Activated B cell treated with CpG ODN at 0.5 μM for 24 hours (primary cell): ENCODE data around the gene HMGCR. TPM values are rescaled to one million over a fixed set of nuclear protein-coding genes. Genes with fewer than 3 reads are reported as not detected.

Source experiments
- ATAC-seq: fragments of 200-7000 bp; cut with Tn5 transposase; one replicate; pipeline ENCODE4 v1.10.0; 2021; ENCODE audit warnings: low read depth, mild to moderate bottlenecking, moderate library complexity
- CTCF ChIA-PET: fragments of 350-600 bp; sonication (Branson Sonifier 250); formaldehyde crosslinking; loops from one replicate; lab custom pipeline; 2021; ENCODE audit warnings: antibody characterized with exemption; lab: Charles Lee
- POLR2A ChIA-PET: fragments of 350-600 bp; sonication (Branson Sonifier 250); formaldehyde crosslinking; loops from one replicate; lab custom pipeline; 2021; ENCODE audit warnings: antibody characterized with exemption; lab: Charles Lee
- DNase-seq: peaks from one replicate; pipeline ENCODE4 v3.0.0; 2022
- H3K27ac Mint-ChIP-seq: one replicate; pipeline ENCODE4 v1.8.0; 2020; ENCODE audit warnings: mixed read lengths
- H3K27me3 Mint-ChIP-seq: one replicate; pipeline ENCODE4 v1.8.0; 2021; ENCODE audit warnings: mixed read lengths
- H3K36me3 Mint-ChIP-seq: one replicate; pipeline ENCODE4 v1.8.0; 2021; ENCODE audit warnings: low read depth, mixed read lengths
- H3K4me1 Mint-ChIP-seq: one replicate; pipeline ENCODE4 v1.8.0; 2021; ENCODE audit warnings: mixed read lengths
- H3K4me3 Mint-ChIP-seq: one replicate; pipeline ENCODE4 v1.8.0; 2020; ENCODE audit warnings: mild to moderate bottlenecking, mixed read lengths
- H3K9me3 Mint-ChIP-seq: one replicate; pipeline ENCODE4 v1.8.0; 2020; ENCODE audit warnings: mixed read lengths
- intact Hi-C: fragments of 100-400 bp; cut with micrococcal nuclease; formaldehyde crosslinking; loops from one replicate; pipeline ENCODE4 v1.15.1; 2024
- total RNA-seq: library from RNA; stranded (reverse); gene quantifications from 2 replicates; pipeline ENCODE4 v1.2.3, GENCODE V29; 2022
- TF ChIP-seq, protein P1 (sequence below): fragments of 200-600 bp; IDR thresholded peaks from one replicate; pipeline ENCODE4 v1.8.0; 2022; ENCODE audit warnings: antibody characterized with exemption, mild to moderate bottlenecking

The HMGCR gene
- total RNA-seq, 1 donor from 2014 or later = 131 TPM

DNA sequence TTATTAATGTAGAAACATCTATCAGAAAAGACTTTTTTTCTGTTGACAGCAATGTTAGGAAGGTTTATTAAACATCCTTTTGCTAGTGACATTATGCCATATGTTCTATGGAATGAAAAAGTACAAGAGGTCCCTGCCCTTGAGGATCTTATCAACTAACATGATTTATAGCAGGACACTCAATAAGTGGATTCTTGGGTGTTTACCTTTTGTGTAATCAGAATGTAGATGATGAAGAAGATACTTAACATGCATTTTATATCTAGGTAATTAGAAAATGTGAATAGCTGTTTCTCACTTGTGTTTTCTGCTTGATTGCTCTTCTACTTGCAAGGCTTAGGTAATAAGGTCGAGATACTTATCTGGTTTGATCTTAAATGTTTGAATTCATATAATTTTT, 4.9 kb downstream of the HMGCR start:
- ATAC-seq (no peak), DNase-seq (no peak)
- ChIA-PET POLR2A (no interaction called here), CTCF (interaction anchor here (0.7 kb wide), 1 partner anchor 105 kb away, joined by 3 read pairs; the partner anchor contains the start of gene ANKRD31)
- no peaks in the 10 kb centered on the region for H3K27me3 Mint-ChIP-seq
- no peaks in the 10 kb centered on the region for H3K9me3 Mint-ChIP-seq
- TF ChIP-seq, protein P1, sequence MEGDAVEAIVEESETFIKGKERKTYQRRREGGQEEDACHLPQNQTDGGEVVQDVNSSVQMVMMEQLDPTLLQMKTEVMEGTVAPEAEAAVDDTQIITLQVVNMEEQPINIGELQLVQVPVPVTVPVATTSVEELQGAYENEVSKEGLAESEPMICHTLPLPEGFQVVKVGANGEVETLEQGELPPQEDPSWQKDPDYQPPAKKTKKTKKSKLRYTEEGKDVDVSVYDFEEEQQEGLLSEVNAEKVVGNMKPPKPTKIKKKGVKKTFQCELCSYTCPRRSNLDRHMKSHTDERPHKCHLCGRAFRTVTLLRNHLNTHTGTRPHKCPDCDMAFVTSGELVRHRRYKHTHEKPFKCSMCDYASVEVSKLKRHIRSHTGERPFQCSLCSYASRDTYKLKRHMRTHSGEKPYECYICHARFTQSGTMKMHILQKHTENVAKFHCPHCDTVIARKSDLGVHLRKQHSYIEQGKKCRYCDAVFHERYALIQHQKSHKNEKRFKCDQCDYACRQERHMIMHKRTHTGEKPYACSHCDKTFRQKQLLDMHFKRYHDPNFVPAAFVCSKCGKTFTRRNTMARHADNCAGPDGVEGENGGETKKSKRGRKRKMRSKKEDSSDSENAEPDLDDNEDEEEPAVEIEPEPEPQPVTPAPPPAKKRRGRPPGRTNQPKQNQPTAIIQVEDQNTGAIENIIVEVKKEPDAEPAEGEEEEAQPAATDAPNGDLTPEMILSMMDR = no peak
- H3K4me3 Mint-ChIP-seq = no peak overlapping the region
- no peak overlapping the region for H3K27ac Mint-ChIP-seq
- intact Hi-C loops = no loop called here
- H3K36me3 Mint-ChIP-seq = peaks cover 60% of the 10 kb centered on the region
- H3K4me1 Mint-ChIP-seq = peaks cover 33% of the 10 kb centered on the region

DNA sequence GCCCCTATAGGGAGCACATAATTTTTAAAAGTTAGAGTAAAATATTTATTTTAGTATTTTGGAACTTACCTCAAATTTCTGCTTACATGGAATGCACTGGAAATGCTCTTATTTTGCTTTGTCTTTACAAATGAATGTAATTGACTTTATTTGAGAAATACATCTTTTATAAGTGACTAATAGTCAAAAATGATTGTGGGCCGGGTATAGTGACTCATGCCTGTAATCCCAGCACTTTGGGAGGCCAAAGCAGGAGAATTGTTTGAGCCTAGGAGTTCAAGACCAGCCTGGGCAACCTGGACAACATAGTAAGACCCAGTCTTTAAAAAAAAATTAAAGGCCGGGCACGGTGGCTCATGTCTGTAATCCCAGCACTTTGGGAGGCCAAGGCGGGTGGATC, 5.8 kb downstream of the HMGCR start:
- TF ChIP-seq, protein P1 = no peak
- peaks cover 64% of the 10 kb centered on the region for H3K36me3 Mint-ChIP-seq
- H3K27me3 Mint-ChIP-seq = no peaks in the 10 kb centered on the region
- H3K9me3 Mint-ChIP-seq = no peaks in the 10 kb centered on the region
- POLR2A ChIA-PET = no interaction called here
- intact Hi-C loops = no loop called here
- H3K27ac Mint-ChIP-seq = no peak overlapping the region
- ATAC-seq = no peak
- no peak overlapping the region for H3K4me3 Mint-ChIP-seq
- DNase-seq = no peak
- H3K4me1 Mint-ChIP-seq = peaks cover 29% of the 10 kb centered on the region
- CTCF ChIA-PET = no interaction called here

DNA sequence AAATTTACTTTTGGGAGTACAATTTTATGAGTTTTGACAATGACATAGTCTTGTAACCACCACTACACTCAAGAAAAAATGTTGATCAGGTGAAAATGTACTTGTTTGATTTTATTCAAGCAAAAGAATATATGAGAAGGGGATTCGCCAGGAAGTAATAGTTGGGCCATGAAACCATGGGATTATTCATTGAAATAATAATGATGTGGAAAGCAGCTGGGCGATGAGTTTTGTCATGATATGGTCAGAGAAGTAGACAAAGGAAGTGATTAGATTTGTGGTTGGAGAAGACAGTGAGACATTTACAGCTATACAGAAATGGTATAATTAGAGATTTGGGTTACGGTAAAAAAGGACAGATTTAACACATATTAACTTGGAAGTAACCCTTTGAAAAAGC, 11.2 kb downstream of the HMGCR start:
- H3K4me3 Mint-ChIP-seq = no peak overlapping the region
- no peak overlapping the region for H3K27ac Mint-ChIP-seq
- TF ChIP-seq, protein P1 = no peak
- POLR2A ChIA-PET = no interaction called here
- intact Hi-C loops = no loop called here
- ATAC-seq (no peak), DNase-seq (no peak)
- CTCF ChIA-PET = no interaction called here
- no peaks in the 10 kb centered on the region for H3K9me3 Mint-ChIP-seq
- no peaks in the 10 kb centered on the region for H3K4me1 Mint-ChIP-seq
- no peaks in the 10 kb centered on the region for H3K27me3 Mint-ChIP-seq
- peaks cover 81% of the 10 kb centered on the region for H3K36me3 Mint-ChIP-seq

DNA sequence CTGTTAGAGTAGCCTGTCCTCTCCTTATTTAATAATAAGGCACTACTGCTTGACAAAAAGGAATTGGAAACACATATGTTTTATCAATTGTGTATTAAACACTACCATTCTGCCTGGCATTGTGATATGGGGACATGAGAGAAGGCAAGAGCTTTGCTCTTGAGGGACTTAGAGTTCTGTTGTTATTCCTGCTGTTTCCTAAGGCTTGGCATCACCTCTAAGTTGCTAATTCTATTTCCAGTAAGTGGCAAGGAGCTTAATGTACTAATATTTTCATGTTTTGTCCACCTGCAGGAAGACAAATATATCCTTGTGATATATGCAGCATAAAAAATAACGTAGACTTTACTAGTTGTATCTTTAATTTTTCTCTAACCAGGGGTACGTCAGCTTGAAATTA, 12.6 kb downstream of the HMGCR start:
- CTCF ChIA-PET = no interaction called here
- Mint-ChIP-seq H3K9me3 (no peaks in the 10 kb centered on the region), H3K27me3 (no peaks in the 10 kb centered on the region), H3K27ac (no peak overlapping the region), H3K4me3 (no peak overlapping the region), H3K36me3 (peaks cover 78% of the 10 kb centered on the region), H3K4me1 (no peaks in the 10 kb centered on the region)
- DNase-seq (no peak), ATAC-seq (no peak)
- TF ChIP-seq, protein P1 = no peak
- POLR2A ChIA-PET = interaction anchor here (1.7 kb wide), 1 partner anchor 13 kb away, joined by 5 read pairs; the partner anchor contains the start of gene HMGCR
- intact Hi-C loops = no loop called here

DNA sequence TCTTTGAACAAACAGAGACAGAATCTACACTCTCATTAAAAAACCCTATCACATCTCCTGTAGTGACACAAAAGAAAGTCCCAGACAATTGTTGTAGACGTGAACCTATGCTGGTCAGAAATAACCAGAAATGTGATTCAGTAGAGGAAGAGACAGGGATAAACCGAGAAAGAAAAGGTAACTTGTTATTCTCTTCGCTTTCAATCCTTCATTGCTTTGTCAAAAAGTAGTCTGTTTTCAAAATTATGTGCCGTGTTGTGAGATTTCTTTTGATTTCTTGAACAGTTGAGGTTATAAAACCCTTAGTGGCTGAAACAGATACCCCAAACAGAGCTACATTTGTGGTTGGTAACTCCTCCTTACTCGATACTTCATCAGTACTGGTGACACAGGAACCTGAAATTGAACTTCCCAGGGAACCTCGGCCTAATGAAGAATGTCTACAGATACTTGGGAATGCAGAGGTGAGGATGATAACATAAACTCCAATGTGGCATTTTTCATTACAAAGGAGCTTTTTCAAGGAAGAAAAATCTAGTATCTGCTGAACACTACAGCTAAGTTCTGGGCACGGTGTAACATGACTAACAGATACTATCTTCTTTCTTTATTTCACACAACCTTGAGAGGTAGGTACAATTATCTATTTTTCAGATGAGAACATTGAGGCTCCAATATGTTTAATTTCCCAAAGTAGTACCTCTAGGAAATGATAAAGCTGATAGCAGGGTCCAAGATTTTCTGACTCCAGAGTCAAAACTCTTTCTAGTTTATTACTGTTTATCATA, 14.3 kb downstream of the HMGCR start:
- peaks cover 78% of the 10 kb centered on the region for H3K36me3 Mint-ChIP-seq
- DNase-seq (no peak), ATAC-seq (no peak)
- intact Hi-C loops = no loop called here
- TF ChIP-seq, protein P1 = no peak
- H3K27me3 Mint-ChIP-seq = no peaks in the 10 kb centered on the region
- CTCF ChIA-PET = no interaction called here
- no peaks in the 10 kb centered on the region for H3K9me3 Mint-ChIP-seq
- no peak overlapping the region for H3K27ac Mint-ChIP-seq
- POLR2A ChIA-PET = interaction anchor here (1.7 kb wide), 1 partner anchor 14 kb away, joined by 5 read pairs; the partner anchor contains the start of gene HMGCR
- no peak overlapping the region for H3K4me3 Mint-ChIP-seq
- no peaks in the 10 kb centered on the region for H3K4me1 Mint-ChIP-seq
